DND-41 (cell line): ENCODE results near the gene USE1.

Experiments used
- EZH2 ChIP-seq: IDR thresholded peaks from 3 replicates; pipeline ENCODE4 v1.6.1; 2012; ENCODE audit warnings: borderline replicate concordance, low read depth, mild to moderate bottlenecking, moderate library complexity, low read length, inconsistent platforms; ENCODE audit not compliant: severe bottlenecking
- TF ChIP-seq, protein P1 (sequence below): IDR thresholded peaks from 2 replicates; pipeline ENCODE4 v1.5.1; 2012; ENCODE audit warnings: borderline replicate concordance, low read length, moderate library complexity, mild to moderate bottlenecking; ENCODE audit not compliant: poor library complexity, severe bottlenecking; ENCODE audit errors: extremely low read depth

GRCh38 chr19:17214508-17215126, 540 bp upstream of the USE1 start:
- TF ChIP-seq, protein P1, sequence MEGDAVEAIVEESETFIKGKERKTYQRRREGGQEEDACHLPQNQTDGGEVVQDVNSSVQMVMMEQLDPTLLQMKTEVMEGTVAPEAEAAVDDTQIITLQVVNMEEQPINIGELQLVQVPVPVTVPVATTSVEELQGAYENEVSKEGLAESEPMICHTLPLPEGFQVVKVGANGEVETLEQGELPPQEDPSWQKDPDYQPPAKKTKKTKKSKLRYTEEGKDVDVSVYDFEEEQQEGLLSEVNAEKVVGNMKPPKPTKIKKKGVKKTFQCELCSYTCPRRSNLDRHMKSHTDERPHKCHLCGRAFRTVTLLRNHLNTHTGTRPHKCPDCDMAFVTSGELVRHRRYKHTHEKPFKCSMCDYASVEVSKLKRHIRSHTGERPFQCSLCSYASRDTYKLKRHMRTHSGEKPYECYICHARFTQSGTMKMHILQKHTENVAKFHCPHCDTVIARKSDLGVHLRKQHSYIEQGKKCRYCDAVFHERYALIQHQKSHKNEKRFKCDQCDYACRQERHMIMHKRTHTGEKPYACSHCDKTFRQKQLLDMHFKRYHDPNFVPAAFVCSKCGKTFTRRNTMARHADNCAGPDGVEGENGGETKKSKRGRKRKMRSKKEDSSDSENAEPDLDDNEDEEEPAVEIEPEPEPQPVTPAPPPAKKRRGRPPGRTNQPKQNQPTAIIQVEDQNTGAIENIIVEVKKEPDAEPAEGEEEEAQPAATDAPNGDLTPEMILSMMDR: no peak
- TF ChIP-seq EZH2: no peak
